Measurements from ENCODE around the gene CXCR3.
"Not testable (repeated sequence)": the region's sequence is repeated elsewhere in the genome, so short reads cannot be mapped to it uniquely, and the experiment has no call there.

CXCR3 gene

DNA sequence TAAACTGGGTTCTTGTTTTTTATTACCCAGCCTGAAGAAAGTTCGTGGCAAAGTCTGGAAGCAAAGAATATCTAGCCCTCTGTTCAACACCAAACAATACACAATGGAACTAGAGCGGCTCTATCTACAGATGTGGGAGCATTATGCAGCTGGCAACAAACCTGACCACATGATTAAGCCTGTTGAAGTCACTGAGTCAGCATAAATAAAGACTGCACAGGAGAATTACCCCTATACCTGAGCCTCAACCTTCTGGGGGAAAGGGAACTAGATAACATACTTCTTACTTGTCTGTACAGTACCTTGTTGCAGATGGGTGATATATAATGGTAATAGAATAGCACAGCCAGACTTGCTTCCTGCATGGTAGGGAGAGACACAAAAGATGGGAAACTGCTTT lies 44.7 kb downstream of the CXCR3 start:
- H3K79me2 ChIP-seq (ENCODE audit: insufficient read depth, low read depth) = no peaks in the 10 kb centered on the region
- no peaks in the 10 kb centered on the region for H3K27me3 ChIP-seq (ENCODE audit: insufficient read depth, low read depth)

DNA sequence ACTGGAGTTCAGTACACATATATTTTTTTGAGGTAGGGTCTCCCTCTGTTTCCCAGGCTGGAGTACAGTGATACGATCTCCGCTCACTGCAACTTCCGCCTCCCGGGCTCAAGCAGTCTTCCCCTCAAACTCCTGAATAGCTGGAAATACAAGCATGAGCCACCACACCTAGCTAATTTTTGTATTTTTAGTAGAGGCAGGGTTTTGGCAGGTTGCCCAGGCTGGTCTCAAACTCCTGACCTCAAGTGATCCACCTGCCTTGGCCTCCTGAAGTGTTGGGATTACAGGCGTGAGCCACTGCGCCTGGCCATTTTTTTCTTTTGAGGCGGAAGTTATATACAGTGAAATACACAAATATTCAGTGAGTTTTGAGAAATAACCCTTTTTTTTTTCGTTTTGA lies 46.9 kb downstream of the CXCR3 start:
- H3K4me2 ChIP-seq; H3K27ac ChIP-seq; H2AFZ ChIP-seq (ENCODE audit: low read depth); H3K4me1 ChIP-seq (ENCODE audit: low read depth, poor library complexity, severe bottlenecking); H3K27me3 ChIP-seq (ENCODE audit: insufficient read depth, low read depth); H3K36me3 ChIP-seq (ENCODE audit: insufficient read depth); H3K4me3 ChIP-seq (IDR thresholded peaks at IDR 0.05; ENCODE audit: insufficient read depth, low read depth, low read length); H3K79me2 ChIP-seq (ENCODE audit: insufficient read depth, low read depth); H3K9ac ChIP-seq; H4K20me1 ChIP-seq (ENCODE audit: insufficient read depth): not testable (repeated sequence)

More for the DNA sequence above, 44.7 kb downstream of the CXCR3 start:
- no peak overlapping the region for H2AFZ ChIP-seq (ENCODE audit: low read depth)
- H4K20me1 ChIP-seq (ENCODE audit: insufficient read depth) = no peaks in the 10 kb centered on the region
- H3K36me3 ChIP-seq (ENCODE audit: insufficient read depth) = no peaks in the 10 kb centered on the region; the same call in 1 of the 2 replicates
- no peak overlapping the region for H3K9ac ChIP-seq
- no peak overlapping the region for H3K27ac ChIP-seq
- H3K4me1 ChIP-seq (ENCODE audit: low read depth, poor library complexity, severe bottlenecking) = no peaks in the 10 kb centered on the region
- TF ChIP-seq, protein P1, sequence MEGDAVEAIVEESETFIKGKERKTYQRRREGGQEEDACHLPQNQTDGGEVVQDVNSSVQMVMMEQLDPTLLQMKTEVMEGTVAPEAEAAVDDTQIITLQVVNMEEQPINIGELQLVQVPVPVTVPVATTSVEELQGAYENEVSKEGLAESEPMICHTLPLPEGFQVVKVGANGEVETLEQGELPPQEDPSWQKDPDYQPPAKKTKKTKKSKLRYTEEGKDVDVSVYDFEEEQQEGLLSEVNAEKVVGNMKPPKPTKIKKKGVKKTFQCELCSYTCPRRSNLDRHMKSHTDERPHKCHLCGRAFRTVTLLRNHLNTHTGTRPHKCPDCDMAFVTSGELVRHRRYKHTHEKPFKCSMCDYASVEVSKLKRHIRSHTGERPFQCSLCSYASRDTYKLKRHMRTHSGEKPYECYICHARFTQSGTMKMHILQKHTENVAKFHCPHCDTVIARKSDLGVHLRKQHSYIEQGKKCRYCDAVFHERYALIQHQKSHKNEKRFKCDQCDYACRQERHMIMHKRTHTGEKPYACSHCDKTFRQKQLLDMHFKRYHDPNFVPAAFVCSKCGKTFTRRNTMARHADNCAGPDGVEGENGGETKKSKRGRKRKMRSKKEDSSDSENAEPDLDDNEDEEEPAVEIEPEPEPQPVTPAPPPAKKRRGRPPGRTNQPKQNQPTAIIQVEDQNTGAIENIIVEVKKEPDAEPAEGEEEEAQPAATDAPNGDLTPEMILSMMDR (conservative IDR thresholded peaks at IDR 0.05; ENCODE audit: low read depth, low read length) = no peak
- no peak overlapping the region for H3K4me2 ChIP-seq
- no peak overlapping the region for H3K4me3 ChIP-seq (IDR thresholded peaks at IDR 0.05; ENCODE audit: insufficient read depth, low read depth, low read length)
